ENCODE data around the gene ROPN1B. TPM values are rescaled to one million over a fixed set of nuclear protein-coding genes. Genes with fewer than 3 reads are reported as not detected.

The ROPN1B gene
- total RNA-seq, 1 donor from 2014 or later = not detected

DNA sequence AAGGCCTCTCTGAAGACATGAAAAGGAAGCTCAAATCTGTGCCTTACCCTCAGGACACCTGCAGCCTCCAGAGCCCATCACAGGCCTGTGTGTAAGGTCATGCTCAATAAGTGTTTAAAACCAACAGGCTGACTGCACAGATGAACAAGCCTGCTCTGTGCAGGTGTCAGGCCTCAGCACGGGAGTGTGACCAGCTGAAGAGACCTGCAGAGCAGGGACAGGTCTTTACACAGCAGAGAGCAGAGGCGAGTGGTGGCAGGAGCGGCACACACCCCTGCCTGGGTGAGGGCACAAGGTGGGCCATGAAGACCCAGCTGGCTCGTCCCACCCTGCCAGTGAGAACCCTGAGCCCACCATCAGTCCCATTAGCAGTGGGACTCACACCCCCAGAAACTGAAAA is 56.9 kb downstream of the ROPN1B start:
- no peaks in the 10 kb centered on the region for H3K27me3 ChIP-seq (ENCODE audit: control insufficient read depth, insufficient read depth, low read length)
- DNase-seq (ENCODE audit: low read depth) (no peak), FAIRE-seq (no peak)
- TF ChIP-seq, protein P1, sequence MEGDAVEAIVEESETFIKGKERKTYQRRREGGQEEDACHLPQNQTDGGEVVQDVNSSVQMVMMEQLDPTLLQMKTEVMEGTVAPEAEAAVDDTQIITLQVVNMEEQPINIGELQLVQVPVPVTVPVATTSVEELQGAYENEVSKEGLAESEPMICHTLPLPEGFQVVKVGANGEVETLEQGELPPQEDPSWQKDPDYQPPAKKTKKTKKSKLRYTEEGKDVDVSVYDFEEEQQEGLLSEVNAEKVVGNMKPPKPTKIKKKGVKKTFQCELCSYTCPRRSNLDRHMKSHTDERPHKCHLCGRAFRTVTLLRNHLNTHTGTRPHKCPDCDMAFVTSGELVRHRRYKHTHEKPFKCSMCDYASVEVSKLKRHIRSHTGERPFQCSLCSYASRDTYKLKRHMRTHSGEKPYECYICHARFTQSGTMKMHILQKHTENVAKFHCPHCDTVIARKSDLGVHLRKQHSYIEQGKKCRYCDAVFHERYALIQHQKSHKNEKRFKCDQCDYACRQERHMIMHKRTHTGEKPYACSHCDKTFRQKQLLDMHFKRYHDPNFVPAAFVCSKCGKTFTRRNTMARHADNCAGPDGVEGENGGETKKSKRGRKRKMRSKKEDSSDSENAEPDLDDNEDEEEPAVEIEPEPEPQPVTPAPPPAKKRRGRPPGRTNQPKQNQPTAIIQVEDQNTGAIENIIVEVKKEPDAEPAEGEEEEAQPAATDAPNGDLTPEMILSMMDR (IDR thresholded peaks at IDR 0.05; ENCODE audit: insufficient read depth, low read length, severe bottlenecking) = no peak
- peaks cover 4% of the 10 kb centered on the region for H3K36me3 ChIP-seq (ENCODE audit: control insufficient read depth, insufficient read depth, low read length)
- no peak overlapping the region for H3K4me3 ChIP-seq (ENCODE audit: low read depth, low read length)

DNA sequence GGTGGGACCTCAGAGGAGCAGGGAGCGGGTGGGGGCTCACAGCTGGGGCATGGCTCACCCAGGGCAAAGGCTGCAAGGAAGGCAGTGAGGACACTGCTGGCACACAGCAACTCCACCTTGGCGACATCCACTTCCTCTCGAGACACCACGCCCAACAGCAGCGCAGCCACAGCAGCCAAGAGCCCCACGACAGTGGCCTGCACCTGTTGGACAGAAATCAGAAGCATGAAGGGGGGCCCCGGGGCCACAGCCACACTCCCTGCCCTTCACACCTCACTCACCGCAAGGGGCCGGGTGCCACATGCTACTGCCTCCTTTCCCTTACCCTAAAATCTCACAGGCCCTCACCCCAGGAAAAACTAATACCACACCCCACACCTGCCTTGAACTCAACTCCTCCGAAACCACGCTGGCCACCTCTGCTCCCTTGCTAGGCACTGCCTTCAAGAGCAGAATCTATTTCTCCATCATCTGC is 57.3 kb downstream of the ROPN1B start:
- DNase-seq (ENCODE audit: low read depth) (no peak), FAIRE-seq (no peak)
- Histone ChIP-seq H3K4me3 (ENCODE audit: low read depth, low read length) (no peak overlapping the region), H3K27me3 (ENCODE audit: control insufficient read depth, insufficient read depth, low read length) (no peaks in the 10 kb centered on the region), H3K36me3 (ENCODE audit: control insufficient read depth, insufficient read depth, low read length) (peaks cover 4% of the 10 kb centered on the region)
- TF ChIP-seq, protein P1 (IDR thresholded peaks at IDR 0.05; ENCODE audit: insufficient read depth, low read length, severe bottlenecking) = no peak

DNA sequence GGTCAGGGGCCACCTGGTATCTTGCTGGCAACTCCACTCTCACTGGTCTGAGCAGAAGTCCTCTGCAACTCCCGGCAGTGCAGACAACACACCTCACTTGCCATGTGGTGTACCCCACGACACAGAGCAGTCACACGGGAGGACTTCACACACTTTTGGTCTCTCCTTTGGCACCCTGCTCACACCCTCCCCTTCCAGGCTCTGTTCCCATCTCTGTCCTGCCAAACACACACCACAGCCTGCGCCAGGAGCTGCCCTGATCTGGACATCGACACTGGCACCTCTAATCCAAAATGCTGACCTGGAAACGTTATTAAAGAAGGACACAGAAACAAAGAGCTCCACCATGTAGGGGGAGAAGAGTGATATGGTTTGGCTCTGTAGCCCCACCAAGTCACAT is 57.8 kb downstream of the ROPN1B start:
- Histone ChIP-seq H3K4me3 (ENCODE audit: low read depth, low read length) (no peak overlapping the region), H3K27me3 (ENCODE audit: control insufficient read depth, insufficient read depth, low read length) (no peaks in the 10 kb centered on the region), H3K36me3 (ENCODE audit: control insufficient read depth, insufficient read depth, low read length) (peaks cover 4% of the 10 kb centered on the region)
- FAIRE-seq (peak; percentile 83), DNase-seq (ENCODE audit: low read depth) (no peak)
- TF ChIP-seq, protein P1 (IDR thresholded peaks at IDR 0.05; ENCODE audit: insufficient read depth, low read length, severe bottlenecking) = no peak

DNA sequence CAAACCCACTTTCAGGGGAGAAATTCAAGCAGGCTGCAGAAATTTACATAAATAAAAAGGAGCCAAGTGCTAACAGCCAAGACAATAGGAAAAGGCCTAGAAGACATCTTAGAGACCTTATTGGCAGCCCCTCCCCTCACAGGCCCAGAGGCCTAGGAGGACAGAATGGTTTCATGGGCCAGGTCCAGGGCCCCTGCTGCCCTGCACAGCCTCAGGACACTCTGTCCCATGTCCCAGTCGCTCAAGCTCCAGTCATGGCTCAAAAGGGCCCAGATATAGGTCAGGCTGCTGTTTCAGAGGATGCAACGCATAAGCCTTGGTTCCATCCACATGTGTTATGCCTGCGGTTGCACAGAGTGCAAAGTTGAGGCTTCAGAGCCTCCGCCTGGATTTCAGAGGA is 59.1 kb downstream of the ROPN1B start:
- DNase-seq (ENCODE audit: low read depth) (no peak), FAIRE-seq (no peak)
- Histone ChIP-seq H3K4me3 (ENCODE audit: low read depth, low read length) (no peak overlapping the region), H3K36me3 (ENCODE audit: control insufficient read depth, insufficient read depth, low read length) (peaks cover 6% of the 10 kb centered on the region), H3K27me3 (ENCODE audit: control insufficient read depth, insufficient read depth, low read length) (no peaks in the 10 kb centered on the region)
- TF ChIP-seq, protein P1 (IDR thresholded peaks at IDR 0.05; ENCODE audit: insufficient read depth, low read length, severe bottlenecking) = no peak

DNA sequence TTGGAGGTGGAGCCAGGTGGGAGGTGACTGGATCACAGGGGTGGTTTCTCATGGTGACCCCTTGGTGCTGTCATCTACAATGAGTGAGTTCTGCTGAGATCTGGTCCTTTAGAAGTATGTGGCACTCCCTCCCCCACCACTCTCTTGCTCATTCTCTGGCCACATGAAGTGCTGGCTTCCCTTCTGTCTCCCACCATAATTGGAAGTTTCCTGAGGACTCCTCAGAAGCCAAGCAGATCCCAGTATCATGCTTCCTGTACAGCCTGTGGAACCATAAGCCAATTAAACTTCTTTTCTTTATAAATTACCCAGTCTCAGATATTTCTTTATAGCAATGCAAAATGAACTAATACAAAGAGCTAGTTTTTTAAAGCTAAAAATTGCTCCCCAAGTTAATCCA is 60.3 kb downstream of the ROPN1B start:
- Histone ChIP-seq H3K36me3 (ENCODE audit: control insufficient read depth, insufficient read depth, low read length) (peaks cover 6% of the 10 kb centered on the region), H3K27me3 (ENCODE audit: control insufficient read depth, insufficient read depth, low read length) (no peaks in the 10 kb centered on the region), H3K4me3 (ENCODE audit: low read depth, low read length) (no peak overlapping the region)
- TF ChIP-seq, protein P1 (IDR thresholded peaks at IDR 0.05; ENCODE audit: insufficient read depth, low read length, severe bottlenecking) = no peak
- FAIRE-seq = no peak
- DNase-seq (ENCODE audit: low read depth) = no peak

DNA sequence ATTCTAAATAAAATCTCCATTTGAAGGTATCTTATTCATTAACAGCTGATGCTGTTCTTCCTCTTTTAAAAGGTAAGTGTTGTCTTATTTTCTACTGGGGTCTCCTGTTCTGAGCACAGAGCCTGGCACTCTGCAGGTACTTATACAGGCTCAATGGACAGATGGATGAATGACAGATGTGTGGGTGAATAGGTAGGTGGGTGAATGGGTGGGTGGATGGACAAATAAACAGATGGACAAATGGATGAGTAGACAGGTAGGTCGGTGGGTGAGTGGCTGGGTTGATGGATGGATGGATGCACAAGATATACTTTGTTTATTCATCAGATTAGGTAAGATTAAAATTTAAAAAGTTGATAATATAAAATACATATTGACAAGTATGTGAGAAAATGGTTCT is 61.5 kb downstream of the ROPN1B start:
- no peaks in the 10 kb centered on the region for H3K27me3 ChIP-seq (ENCODE audit: control insufficient read depth, insufficient read depth, low read length)
- FAIRE-seq (no peak), DNase-seq (ENCODE audit: low read depth) (no peak)
- H3K36me3 ChIP-seq (ENCODE audit: control insufficient read depth, insufficient read depth, low read length) = peaks cover 6% of the 10 kb centered on the region
- TF ChIP-seq, protein P1 (IDR thresholded peaks at IDR 0.05; ENCODE audit: insufficient read depth, low read length, severe bottlenecking) = no peak
- no peak overlapping the region for H3K4me3 ChIP-seq (ENCODE audit: low read depth, low read length)
